Ovary (tissue), 9 donors: ENCODE results near the gene ALDH3A1. TPM values are rescaled to one million over a fixed set of nuclear protein-coding genes. Genes with fewer than 3 reads are reported as not detected.

Experiments
- DNase-seq, 5 donors: peaks; one replicate each; pipeline ENCODE4 v3.0.0-alpha.2; 2019 to 2020
- H3K27ac ChIP-seq, 2 donors: fragments of 200-600 bp; one replicate each; pipeline versions ENCODE4 v1.5.1 to v1.8.0; 2019 to 2022
- H3K27me3 ChIP-seq: fragments of 200-600 bp; one replicate; pipeline ENCODE4 v1.8.0; 2022
- H3K36me3 ChIP-seq: fragments of 200-600 bp; sonication (generic); one replicate; pipeline ENCODE4 v1.5.1; 2019
- H3K4me1 ChIP-seq: one replicate; pipeline ENCODE4 v1.8.1; 2013; ENCODE audit warnings: mild to moderate bottlenecking, moderate library complexity; ENCODE audit not compliant: insufficient read depth
- H3K4me3 ChIP-seq: fragments of 200-600 bp; sonication (generic); one replicate; pipeline ENCODE4 v1.5.1; 2017
- H3K9me3 ChIP-seq, 2 donors: fragments of 200-600 bp in 1 of 2; sonication (generic) in 1 of 2; one replicate each; pipeline versions ENCODE4 v1.5.1 to v1.8.1; 2013 to 2019; ENCODE audit warnings: mild to moderate bottlenecking in 1 of 2, moderate library complexity in 1 of 2
- CTCF ChIP-seq, 3 donors: fragments of 450-650 bp in 2 of 3; fragments of 200-600 bp in 1 of 3; IDR thresholded peaks; one replicate each; pipeline versions ENCODE4 v1.5.1 to v1.8.0; 2016 to 2022; ENCODE audit warnings: antibody characterized with exemption in 3 of 3, mild to moderate bottlenecking in 1 of 3
- EP300 ChIP-seq: sonication (generic); formaldehyde crosslinking; IDR thresholded peaks from one replicate; pipeline ENCODE4 v1.6.1; 2017; ENCODE audit warnings: antibody characterized with exemption
- POLR2A ChIP-seq: fragments of 450-650 bp; IDR thresholded peaks from one replicate; pipeline ENCODE4 v1.6.1; 2017; ENCODE audit warnings: antibody characterized with exemption, mild to moderate bottlenecking, moderate library complexity
- WGBS, 3 donors: extraction: QIAGEN DNeasy Blood & Tissue Kit in 1 of 3; methylation state at CpG; one replicate each; pipeline versions ENCODE4 v1.1.5 to v1.1.7; 2013 to 2017; 5-methylcytosine and 5-hydroxymethylcytosine counted together
- intact Hi-C, 4 donors: fragments of 100-400 bp; cut with DNase I; formaldehyde crosslinking; loops; one replicate each; pipeline versions ENCODE4 v1.11.0 to v1.15.1; 2022 to 2023
- polyA plus RNA-seq, 2 donors: library from polyadenylated mRNA; stranded (reverse); fragments of 200-250 nt in 1 of 2; fragments of 350-450 nt in 1 of 2; fragmentation: Illumina TruSeq in 1 of 2; extraction: RNeasy Lipid Tissue Mini Kit (QIAGEN cat#74804) in 1 of 2; gene quantifications; one replicate each; pipeline ENCODE4 v1.2.3, GENCODE V29; 2013 to 2014
- total RNA-seq, 7 donors: library from RNA; depleted of rRNA in 2 of 7; stranded (reverse); fragments of >200 nt in 2 of 7; fragmentation: NEBNext Ultra II Directional in 3 of 7; extraction: Animal tissue kit (Norgen Biotek cat#: 25700) in 3 of 7; gene quantifications; one replicate each; pipeline versions ENCODE4 v1.1.0 to v1.2.4, GENCODE V29; 2016 to 2023
- donor health status: DM: no; HTN: no; CAD: no; lungs with moderate emphysema.
- donor health status: DM: no; HTN: no; CAD: no.
- donor health status: Bipolar disorder and iron deficiency.
- donor health status: DM: yes; HTN: yes; CAD: no.
- donor health status: DM: no; HTN: no; CAD: no.
- donor health status: DM: yes; HTN: yes; CAD: no.

ALDH3A1 gene
- total and polyA plus RNA-seq, 9 donors = 0.17 to 12.8 (median 0.87) TPM; not detected in 3

- no peak overlapping the region for H3K4me3 ChIP-seq
- intact Hi-C loops = loop anchor here in 1 of 4 donors (10.0 kb wide), 1 partner anchor 388 kb away; the partner anchor contains the start of gene B9D1
- 76 to 87% (median 86%) methylated on average over 12 of the region's 12 CpGs for WGBS, 3 donors
- peak in 1 of 5 donors; percentile 38 for DNase-seq
- H3K27ac ChIP-seq = no peak overlapping the region
- no peaks in the 10 kb centered on the region for H3K9me3 ChIP-seq
- no peaks in the 10 kb centered on the region for H3K36me3 ChIP-seq
- H3K27me3 ChIP-seq = no peaks in the 10 kb centered on the region
- H3K4me1 ChIP-seq = no peaks in the 10 kb centered on the region
- TF ChIP-seq EP300 (no peak), POLR2A (no peak)
Observed at GRCh38 chr17:19753051-19753509, 5.0 kb upstream of the ALDH3A1 start.

- Histone ChIP-seq H3K27ac (no peak overlapping the region), H3K36me3 (no peaks in the 10 kb centered on the region), H3K9me3 (no peaks in the 10 kb centered on the region), H3K4me1 (no peaks in the 10 kb centered on the region), H3K4me3 (no peak overlapping the region), H3K27me3 (no peaks in the 10 kb centered on the region)
- intact Hi-C loops = loop anchor here in 1 of 4 donors (10.0 kb wide), 1 partner anchor 388 kb away; the partner anchor contains the start of gene B9D1
- 78 to 83% (median 79%) methylated on average over 15 of the region's 15 CpGs for WGBS, 3 donors
- peak in 2 of 5 donors; percentile 4 to 17 for DNase-seq
- no peak for TF ChIP-seq CTCF (IDR thresholded peaks at IDR 0.05)
- no peak for TF ChIP-seq EP300
- no peak for TF ChIP-seq POLR2A
Observed at GRCh38 chr17:19752216-19753050, 4.3 kb upstream of the ALDH3A1 start.

GRCh38 chr17:19750835-19751234 is 2.7 kb upstream of the ALDH3A1 start:
- Histone ChIP-seq H3K9me3 (no peaks in the 10 kb centered on the region), H3K27ac (no peak overlapping the region), H3K4me3 (no peak overlapping the region), H3K4me1 (no peaks in the 10 kb centered on the region), H3K36me3 (no peaks in the 10 kb centered on the region), H3K27me3 (no peaks in the 10 kb centered on the region)
- WGBS, 3 donors = 90 to 94% (median 92%) methylated on average over 3 of the region's 3 CpGs
- TF ChIP-seq EP300 (no peak), CTCF (IDR thresholded peaks at IDR 0.05) (no peak), POLR2A (no peak)
- intact Hi-C loops = loop anchor here in 1 of 4 donors (10.0 kb wide), 1 partner anchor 386 kb away; the partner anchor contains the start of gene B9D1
- DNase-seq = peak in 1 of 5 donors; percentile 19

- peaks cover 3% of the 10 kb centered on the region for H3K4me1 ChIP-seq
- H3K27me3 ChIP-seq = no peaks in the 10 kb centered on the region
- no peak overlapping the region for H3K27ac ChIP-seq
- H3K9me3 ChIP-seq = no peaks in the 10 kb centered on the region
- no peak overlapping the region for H3K4me3 ChIP-seq
- TF ChIP-seq CTCF (IDR thresholded peaks at IDR 0.05) (no peak), EP300 (no peak), POLR2A (no peak)
- DNase-seq = no peak
- WGBS, 3 donors = 84 to 91% (median 84%) methylated on average over 8 to 9 of the region's 9 CpGs
- H3K36me3 ChIP-seq = no peaks in the 10 kb centered on the region
- intact Hi-C loops = loop anchor here in 1 of 4 donors (10.0 kb wide), 1 partner anchor 385 kb away; the partner anchor contains the start of gene B9D1
Observed at GRCh38 chr17:19750020-19750572, 2.0 kb upstream of the ALDH3A1 start.
